CD4-positive, alpha-beta T cell treated with Interleukin-17A for 4 hours (primary cell): ENCODE measurements around the gene MYH6.
"Not testable (repeated sequence)": the region's sequence is repeated elsewhere in the genome, so short reads cannot be mapped to it uniquely, and the experiment has no call there.

Experiments
- DNase-seq: peaks from one replicate; pipeline ENCODE4 v3.0.0-alpha.2; 2020; ENCODE audit warnings: mixed read lengths

MYH6 gene

DNA sequence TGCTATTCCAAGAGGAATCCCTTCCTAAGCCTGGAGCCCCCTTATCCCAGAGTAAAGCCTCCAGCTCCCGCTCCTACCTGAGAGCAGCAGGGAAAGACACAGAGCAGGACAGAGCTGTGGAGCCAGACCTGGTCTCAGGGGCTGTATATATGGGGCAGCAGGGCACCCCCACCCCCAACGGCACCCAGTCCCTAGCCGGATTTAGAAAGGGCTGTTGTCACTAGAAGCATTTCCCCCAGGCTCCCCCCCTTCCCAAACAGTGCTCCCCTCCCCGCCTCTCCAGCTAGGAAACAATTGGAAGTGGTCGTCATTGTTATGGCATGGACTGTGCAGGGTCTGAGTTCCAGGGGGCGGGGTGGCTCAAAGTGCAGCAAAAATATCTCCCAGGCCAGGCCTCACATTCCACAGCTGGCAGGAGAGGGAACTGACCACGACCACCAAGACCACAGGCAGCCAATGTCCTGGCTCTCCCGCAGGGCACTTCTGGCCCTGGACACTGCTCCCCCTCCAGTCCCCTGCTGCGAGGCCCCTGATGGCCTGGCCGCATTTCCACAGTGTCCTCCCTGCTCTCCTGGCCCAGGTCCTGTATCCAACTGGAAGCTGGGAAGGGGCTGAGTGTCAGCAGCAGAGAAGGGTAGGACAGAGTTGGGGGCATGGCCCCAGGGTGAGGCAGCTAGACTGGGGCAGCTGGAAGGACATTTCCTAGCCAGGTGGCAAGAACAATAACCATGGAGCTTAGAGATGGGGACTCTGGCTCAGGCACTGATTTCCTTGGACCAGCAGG lies 27.7 kb upstream of the MYH6 start, which contains the start of gene MYH7:
Gene MYH7, minus strand, starts transcription at position 118 of the 784 bp plus-strand sequence. CDS start 1,928 bp downstream, outside the sequence.
- DNase-seq, result no peak

DNA sequence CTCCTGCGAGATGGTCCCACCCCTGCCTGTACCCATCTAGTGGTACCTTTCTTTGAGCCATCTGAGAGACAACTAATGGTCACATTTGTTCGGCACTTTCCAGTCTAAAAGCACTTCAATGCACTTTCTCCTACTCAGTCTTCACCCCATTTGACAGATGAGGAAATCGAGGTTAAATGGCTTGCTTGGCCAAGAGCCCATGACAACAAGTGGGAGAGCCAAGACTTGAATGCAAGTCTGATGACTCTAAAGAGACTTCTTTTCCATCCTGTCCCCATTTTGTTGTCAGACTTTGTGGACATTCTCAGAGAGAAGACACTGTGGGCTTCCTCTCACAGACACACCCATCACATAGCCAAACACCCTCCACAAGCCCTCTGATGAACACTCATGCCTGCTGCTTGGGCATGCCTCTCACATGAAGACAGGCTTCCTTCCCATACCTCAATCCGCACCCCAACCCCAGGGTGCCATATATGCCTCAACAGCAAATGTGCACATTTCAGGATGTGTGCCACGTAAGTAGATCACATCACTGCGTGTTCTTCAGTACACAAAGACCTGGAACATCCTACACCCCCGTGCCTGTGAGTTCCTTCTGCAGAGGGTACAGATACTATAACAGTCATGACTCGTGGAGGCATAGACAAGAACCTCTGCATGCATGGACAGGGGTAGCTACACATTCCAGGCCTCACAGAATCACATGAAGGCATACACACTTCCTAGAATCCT lies 26.6 kb upstream of the MYH6 start:
- DNase-seq, result no peak

DNA sequence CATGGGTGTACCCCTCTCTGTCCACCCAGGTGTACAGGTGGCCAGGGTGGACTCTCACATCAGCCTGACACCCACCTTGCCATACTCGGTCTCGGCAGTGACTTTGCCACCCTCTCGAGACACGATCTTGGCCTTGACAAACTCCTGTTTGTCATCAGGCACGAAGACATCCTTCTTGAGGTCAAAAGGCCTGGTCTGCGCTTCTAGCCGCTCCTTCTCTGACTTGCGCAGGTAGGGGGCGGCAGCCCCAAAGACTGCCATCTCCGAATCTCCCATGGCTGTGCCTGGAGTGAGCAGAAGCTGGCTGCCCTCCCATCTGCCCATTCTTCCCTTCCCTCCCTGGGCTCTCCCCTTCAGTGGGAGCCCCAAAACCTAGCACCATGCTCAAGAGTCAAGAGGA lies 25.4 kb upstream of the MYH6 start:
- DNase-seq, result no peak

GRCh38 chr14:23432946-23433345 lies 24.9 kb upstream of the MYH6 start:
- DNase-seq, result no peak

GRCh38 chr14:23432102-23432925 lies 24.2 kb upstream of the MYH6 start:
- no peak for DNase-seq

- no peak for DNase-seq
Observed at GRCh38 chr14:23431486-23431885, 23.4 kb upstream of the MYH6 start.

DNA sequence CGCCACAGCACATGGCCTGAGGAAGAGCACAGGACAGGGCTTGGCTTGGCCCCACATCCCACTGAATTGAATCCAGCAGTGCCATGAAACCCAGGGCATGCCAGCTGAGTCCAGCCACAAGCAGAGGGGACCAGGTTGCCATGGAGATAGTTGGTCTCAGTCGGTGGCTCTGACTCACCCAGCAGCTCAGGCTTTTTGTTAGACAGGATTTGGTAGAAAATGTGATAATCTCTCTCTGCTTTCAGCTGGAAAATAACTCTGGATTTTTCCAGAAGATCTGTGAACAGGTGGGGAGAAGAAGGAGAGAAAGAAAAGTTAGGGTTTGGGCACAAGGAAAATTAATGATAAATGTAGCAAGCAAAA lies 22.6 kb upstream of the MYH6 start:
- no peak for DNase-seq

- no peak for DNase-seq
Observed at GRCh38 chr14:23430016-23430722, 22.1 kb upstream of the MYH6 start.

DNA sequence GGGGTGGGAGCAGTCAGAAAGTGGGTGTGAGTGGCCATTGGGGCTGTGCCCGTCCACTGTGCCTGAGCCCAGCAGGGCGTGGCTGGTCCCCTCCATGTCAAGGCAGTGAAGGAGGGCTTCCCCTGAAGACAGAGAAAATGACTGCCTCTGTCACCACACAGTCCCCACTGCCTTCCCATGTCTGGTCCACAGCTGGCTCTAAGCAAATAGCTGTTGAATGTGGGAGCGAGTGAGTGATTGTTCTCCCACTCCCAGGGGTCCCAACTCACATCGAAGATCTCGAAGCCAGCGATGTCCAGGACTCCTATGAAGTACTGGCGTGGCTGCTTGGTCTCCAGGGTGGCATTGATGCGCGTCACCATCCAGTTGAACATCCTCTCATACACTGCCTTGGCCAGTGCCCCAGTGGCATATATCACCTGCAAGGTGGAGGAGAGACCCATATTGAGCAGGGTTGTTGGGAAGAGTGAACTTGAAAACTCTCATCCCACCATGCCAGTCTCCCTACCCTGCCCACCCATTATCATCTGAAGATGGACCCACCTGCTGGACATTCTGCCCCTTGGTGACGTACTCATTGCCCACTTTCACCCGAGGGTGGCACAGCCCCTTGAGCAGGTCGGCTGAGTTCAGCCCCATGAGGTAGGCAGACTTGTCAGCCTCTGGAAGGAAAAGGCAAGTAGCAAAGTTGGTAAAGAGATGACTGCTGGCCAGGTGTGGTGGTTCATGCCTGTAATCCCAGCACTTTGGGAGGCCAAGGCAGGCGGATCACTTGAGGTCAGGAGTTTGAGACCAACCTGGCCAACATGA lies 20.8 kb upstream of the MYH6 start:
- DNase-seq, result no peak

- DNase-seq, result not testable (repeated sequence)
Observed at GRCh38 chr14:23425798-23426197, 17.7 kb upstream of the MYH6 start.

GRCh38 chr14:23425169-23425568 lies 17.1 kb upstream of the MYH6 start:
- DNase-seq, result no peak

DNA sequence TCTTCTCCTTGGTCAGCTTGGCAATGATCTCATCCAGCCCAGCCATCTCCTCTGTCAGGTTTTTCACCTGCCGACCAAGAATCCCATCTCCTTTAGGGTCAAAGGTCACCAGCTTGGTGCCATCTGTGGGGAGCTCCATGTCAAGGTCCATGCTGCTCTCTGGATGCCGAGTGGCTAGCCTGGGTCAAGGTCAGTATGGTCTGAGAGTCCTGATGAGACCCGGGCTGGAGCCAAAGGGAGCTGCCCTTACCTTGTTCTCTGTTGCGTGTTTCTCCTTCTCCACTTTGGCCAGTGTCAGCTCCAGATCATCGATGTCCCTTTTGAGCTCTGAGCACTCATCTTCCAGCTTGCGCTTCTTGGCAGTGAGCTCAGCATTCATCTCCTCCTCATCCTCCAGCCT lies 15.6 kb upstream of the MYH6 start:
- DNase-seq, result no peak

DNA sequence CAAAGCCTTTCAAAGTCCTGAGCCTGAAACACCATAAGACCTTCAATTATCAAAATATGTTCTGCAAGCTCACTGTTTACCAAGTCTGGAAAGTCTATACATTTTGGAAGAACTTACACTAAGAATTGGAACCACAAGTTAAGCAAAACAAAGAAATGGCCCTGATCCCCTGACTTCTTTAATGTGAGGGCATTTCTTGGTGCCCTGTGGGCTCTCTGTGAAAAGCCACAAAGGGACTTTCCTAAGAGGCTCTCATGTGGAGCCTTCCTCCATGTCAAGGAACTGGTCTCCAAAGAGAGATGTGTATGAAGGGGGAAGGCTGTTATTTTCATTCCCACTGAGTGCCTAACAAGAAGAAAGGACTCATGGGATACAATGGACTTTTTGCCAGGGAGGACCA lies 13.5 kb upstream of the MYH6 start:
- DNase-seq, result no peak

DNA sequence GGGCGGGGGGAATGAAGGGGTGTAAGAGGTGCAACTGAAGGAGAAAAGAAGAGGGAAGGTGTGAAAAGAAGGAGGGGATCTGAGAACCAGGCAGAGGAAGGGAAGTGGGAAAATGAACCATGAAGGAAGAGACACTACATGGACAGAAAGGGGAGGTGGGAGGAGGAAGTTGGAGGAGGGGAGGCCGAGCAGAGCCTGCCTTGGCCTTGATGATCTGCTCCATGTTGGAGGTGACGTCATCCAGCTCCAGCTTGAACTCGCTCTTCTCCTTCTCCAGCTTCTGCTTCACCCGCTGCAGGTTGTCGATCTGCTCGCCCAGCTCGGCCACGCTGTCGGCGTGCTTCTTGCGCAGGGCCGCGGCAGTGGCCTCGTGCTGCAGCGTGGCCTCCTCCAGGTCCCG lies 11.6 kb upstream of the MYH6 start:
- DNase-seq, result not testable (repeated sequence)

- DNase-seq, result no peak
Observed at GRCh38 chr14:23418021-23418420, 9.9 kb upstream of the MYH6 start.

DNA sequence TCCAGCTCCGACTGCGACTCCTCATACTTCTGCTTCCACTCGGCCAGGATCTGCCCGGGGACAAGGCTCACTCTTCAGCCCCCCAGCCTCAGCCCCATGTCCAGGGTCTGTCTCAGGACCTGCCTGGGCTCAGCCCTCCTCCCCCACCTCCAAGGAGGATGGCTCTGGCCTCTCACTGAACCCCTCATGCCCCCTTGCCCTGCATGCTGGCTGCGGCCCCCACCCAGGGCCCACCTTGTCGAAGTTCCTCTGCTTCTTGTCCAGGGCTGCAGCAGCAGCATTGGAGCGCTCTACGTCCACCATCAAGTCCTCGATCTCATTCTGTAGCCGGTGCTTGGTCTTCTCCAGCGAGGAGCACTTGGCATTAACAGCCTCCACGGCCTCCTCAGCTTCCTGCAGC lies 9.2 kb upstream of the MYH6 start:
- DNase-seq, result not testable (repeated sequence)

DNA sequence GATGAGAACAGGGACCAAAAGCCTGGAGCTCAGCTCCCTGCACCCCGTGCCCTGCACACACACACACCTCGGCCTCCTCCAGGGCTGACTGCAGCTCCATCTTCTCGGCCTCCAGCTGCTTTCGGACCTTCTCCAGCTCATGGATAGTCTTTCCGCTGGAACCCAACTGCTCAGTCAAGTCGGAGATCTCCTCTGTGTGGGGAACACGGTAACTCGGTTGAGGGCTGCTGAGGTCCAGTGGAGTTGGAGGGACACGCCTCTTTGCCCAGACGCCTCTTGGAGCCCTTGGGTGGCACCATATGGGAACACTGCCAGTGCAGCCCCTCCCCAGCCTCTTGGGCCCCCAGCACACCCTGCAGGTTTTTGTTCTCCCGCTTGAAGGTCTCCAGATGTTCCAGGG lies 8.7 kb upstream of the MYH6 start:
- DNase-seq, result no peak

GRCh38 chr14:23415821-23416778 lies 8.0 kb upstream of the MYH6 start:
- no peak for DNase-seq

- DNase-seq, result no peak
Observed at GRCh38 chr14:23414906-23415820, 7.1 kb upstream of the MYH6 start.

DNA sequence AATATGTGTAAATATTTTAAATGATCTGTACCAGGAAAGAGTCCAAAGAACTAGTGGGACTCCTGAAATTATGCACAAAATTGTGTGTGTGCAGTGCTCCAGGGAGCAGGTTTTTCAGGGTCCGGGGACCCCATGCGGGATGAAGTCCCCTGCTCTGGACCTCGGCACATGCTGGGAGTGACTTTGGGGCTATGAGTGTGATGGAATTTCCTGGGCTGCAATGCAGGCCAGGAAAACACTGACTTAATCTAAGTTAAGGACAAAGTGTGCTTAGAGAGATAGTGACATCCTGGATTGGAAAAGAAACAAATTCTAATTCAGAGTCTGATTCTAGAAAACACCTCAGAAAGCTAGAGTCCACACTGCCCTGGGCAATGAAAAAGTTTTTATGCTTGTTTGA lies 6.2 kb upstream of the MYH6 start:
- no peak for DNase-seq
